T-cell (primary cell): ENCODE results near the gene GFRA1. TPM values are rescaled to one million over a fixed set of nuclear protein-coding genes. Genes with fewer than 3 reads are reported as not detected.
A peak's percentile ranks its signal among the peaks of the same experiment; 100 is the strongest.

Source experiments
- ATAC-seq, 4 experiments: fragments of 200-7000 bp in 3 of 4; fragments of 150-1000 bp in 1 of 4; cut with Tn5 transposase; replicated peaks in 1 of 4; 1 replicate in 3 of 4; 2 replicates in 1 of 4; pipeline ENCODE4 v1.10.0; 2021; ENCODE audit warnings: moderate library complexity in 3 of 4, mild to moderate bottlenecking in 2 of 4, moderate number of reproducible peaks in 1 of 4
- CTCF ChIA-PET, 2 donors: fragments of 300-600 bp; sonication (Branson Sonifier 250); formaldehyde crosslinking; loops; one replicate each; lab custom pipeline; 2022; ENCODE audit warnings: antibody characterized with exemption in 2 of 2; lab: Charles Lee
- POLR2A ChIA-PET, 2 donors: fragments of 300-600 bp; sonication (Branson Sonifier 250); formaldehyde crosslinking; loops; one replicate each; lab custom pipeline; 2022; ENCODE audit warnings: antibody characterized with exemption in 2 of 2; lab: Charles Lee
- DNase-seq, 35 experiments: peaks; one replicate each; pipeline versions ENCODE4 v3.0.0 to v3.0.0-alpha.2; 2013 to 2023
- H3K27ac ChIP-seq: one replicate; pipeline ENCODE4 v1.5.1; 2013; ENCODE audit warnings: low read length
- H3K27me3 ChIP-seq, 2 experiments: replicated peaks in 1 of 2; 1 replicate in 1 of 2; 2 replicates in 1 of 2; pipeline versions ENCODE4 v1.6.1 to v1.7.0; 2013; ENCODE audit warnings: low read length in 1 of 2, mixed read lengths in 1 of 2; ENCODE audit not compliant: control insufficient read depth in 2 of 2, insufficient read depth in 2 of 2; ENCODE audit errors: extremely low read depth in 1 of 2
- H3K36me3 ChIP-seq, 2 donors: 1 replicate in 1 of 2; 2 replicates in 1 of 2; pipeline versions ENCODE4 v1.6.1 to v1.7.0; 2013; ENCODE audit warnings: low read length in 1 of 2; ENCODE audit not compliant: control insufficient read depth in 2 of 2, insufficient read depth in 1 of 2; ENCODE audit errors: extremely low read depth in 1 of 2
- H3K4me1 ChIP-seq, 2 experiments: 1 replicate in 1 of 2; 2 replicates in 1 of 2; pipeline versions ENCODE4 v1.6.1 to v1.7.0; 2013; ENCODE audit warnings: low read length in 2 of 2, mixed read lengths in 1 of 2; ENCODE audit not compliant: insufficient read depth in 2 of 2, control insufficient read depth in 1 of 2; ENCODE audit errors: extremely low read depth in 1 of 2
- H3K4me3 ChIP-seq, 2 donors: 1 replicate in 1 of 2; 2 replicates in 1 of 2; pipeline versions ENCODE4 v1.5.1 to v1.7.0; 2013; ENCODE audit warnings: mild to moderate bottlenecking in 2 of 2, low read length in 1 of 2, moderate library complexity in 1 of 2; ENCODE audit not compliant: control insufficient read depth in 1 of 2; ENCODE audit errors: extremely low read depth in 1 of 2
- H3K9me3 ChIP-seq: 2 replicates; pipeline ENCODE4 v1.7.0; 2013
- H3K27ac Mint-ChIP-seq, 2 donors: one replicate each; pipeline ENCODE4 v1.8.0; 2020 to 2021; ENCODE audit warnings: mild to moderate bottlenecking in 2 of 2, mixed read lengths in 2 of 2
- H3K27me3 Mint-ChIP-seq, 2 donors: one replicate each; pipeline ENCODE4 v1.8.0; 2021 to 2022; ENCODE audit warnings: mixed read lengths in 2 of 2
- H3K36me3 Mint-ChIP-seq: one replicate; pipeline ENCODE4 v1.8.0; 2021; ENCODE audit warnings: mixed read lengths
- H3K4me1 Mint-ChIP-seq, 3 donors: one replicate each; pipeline ENCODE4 v1.8.0; 2020 to 2022; ENCODE audit warnings: mixed read lengths in 3 of 3, mild to moderate bottlenecking in 1 of 3
- H3K4me3 Mint-ChIP-seq, 3 donors: one replicate each; pipeline ENCODE4 v1.8.0; 2020 to 2022; ENCODE audit warnings: mild to moderate bottlenecking in 3 of 3, mixed read lengths in 3 of 3, moderate library complexity in 3 of 3
- H3K9me3 Mint-ChIP-seq, 3 donors: one replicate each; pipeline ENCODE4 v1.8.0; 2020 to 2022; ENCODE audit warnings: mixed read lengths in 3 of 3
- WGBS: methylation state at CpG from one replicate; pipeline ENCODE4 v1.1.5; 2013; ENCODE audit warnings: missing lambda C conversion rate; ENCODE audit not compliant: insufficient coverage; 5-methylcytosine and 5-hydroxymethylcytosine counted together
- total RNA-seq, 35 experiments: library from RNA in 6 of 35; stranded (reverse) in 6 of 35; fragments of 120-200 nt in 1 of 35; gene quantifications; one replicate each; pipeline versions ENCODE4 v1.2.1 to v1.2.4 and lab custom pipeline; 2013 to 2026

Gene GFRA1, protein sequence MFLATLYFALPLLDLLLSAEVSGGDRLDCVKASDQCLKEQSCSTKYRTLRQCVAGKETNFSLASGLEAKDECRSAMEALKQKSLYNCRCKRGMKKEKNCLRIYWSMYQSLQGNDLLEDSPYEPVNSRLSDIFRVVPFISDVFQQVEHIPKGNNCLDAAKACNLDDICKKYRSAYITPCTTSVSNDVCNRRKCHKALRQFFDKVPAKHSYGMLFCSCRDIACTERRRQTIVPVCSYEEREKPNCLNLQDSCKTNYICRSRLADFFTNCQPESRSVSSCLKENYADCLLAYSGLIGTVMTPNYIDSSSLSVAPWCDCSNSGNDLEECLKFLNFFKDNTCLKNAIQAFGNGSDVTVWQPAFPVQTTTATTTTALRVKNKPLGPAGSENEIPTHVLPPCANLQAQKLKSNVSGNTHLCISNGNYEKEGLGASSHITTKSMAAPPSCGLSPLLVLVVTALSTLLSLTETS
- total RNA-seq (under 1 TPM in 3 of 5 donors, not detected in 2; 0.03 to 0.25 (median 0.20) TPM), total RNA-seq (lab: John Stamatoyannopoulos, UW) (0 to 0.16 (median 0) reads per million in 29 experiments)
- total RNA-seq (2013) = 0.09 TPM

DNA sequence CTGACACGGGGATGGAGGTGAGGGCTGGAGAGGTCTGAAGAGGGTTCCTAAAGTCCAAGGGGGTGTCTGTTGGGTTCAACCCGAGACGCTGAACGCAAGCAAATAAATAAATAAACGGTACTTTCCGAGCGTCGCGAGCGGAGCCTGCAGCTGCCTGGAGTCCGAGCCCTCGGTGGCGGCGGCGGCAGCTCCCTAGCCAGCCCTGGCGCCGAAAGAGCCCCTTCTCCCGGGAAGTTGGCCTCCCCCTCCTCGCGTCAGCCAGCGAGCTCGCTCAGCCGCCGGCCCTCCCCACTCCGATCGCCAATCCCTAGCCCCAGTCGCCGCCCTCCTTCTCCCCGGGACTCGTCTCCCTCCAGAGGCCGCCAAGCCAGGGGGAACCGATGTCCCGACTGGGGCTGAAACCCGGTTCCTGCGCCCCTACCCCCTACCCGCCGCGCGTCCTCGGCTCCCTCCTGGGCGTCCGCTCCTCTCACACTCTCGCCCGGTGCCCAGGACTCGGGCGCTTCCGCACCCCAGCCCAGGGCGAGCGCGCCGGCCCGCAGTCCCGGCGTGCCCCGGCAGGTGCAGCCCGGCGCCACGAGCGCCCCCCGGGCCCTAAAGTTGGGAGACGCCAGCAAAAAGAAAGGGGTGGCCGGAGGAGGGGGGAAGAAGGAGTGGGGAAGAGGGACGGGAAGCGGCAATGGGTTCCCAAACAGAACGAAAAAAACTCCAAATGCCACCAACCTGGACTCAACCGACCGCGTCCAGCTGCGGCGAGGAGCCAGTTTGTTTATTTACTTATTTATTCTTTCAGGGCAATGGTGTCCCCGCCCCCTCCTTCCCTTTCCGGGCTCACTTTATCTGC is at the start of gene GFRA1:
Gene GFRA1, minus strand, starts transcription at position 767 of the 844 bp plus-strand sequence. CDS start 1,177 bp downstream, outside the sequence.
- peaks cover 0 to 10% (median 8%) of the 10 kb centered on the region in 3 donors for H3K4me1 Mint-ChIP-seq
- H3K36me3 Mint-ChIP-seq = no peaks in the 10 kb centered on the region
- no peak for ATAC-seq
- Histone ChIP-seq H3K36me3 (no peaks in the 10 kb centered on the region), H3K4me1 (peaks cover 2 to 17% of the 10 kb centered on the region in 2 experiments), H3K27ac (no peak within 1 kb of the TSS), H3K4me3 (peak within 1 kb of the TSS in 1 of 2 donors; percentile 64), H3K9me3 (no peaks in the 10 kb centered on the region), H3K27me3 (peaks cover 12 to 44% of the 10 kb centered on the region in 2 experiments)
- CTCF ChIA-PET = no interaction called here
- peaks cover 54 to 59% of the 10 kb centered on the region in 2 donors for H3K27me3 Mint-ChIP-seq
- POLR2A ChIA-PET = no interaction called here
- peaks cover 0 to 3% (median 0%) of the 10 kb centered on the region in 3 donors for H3K9me3 Mint-ChIP-seq
- peak within 1 kb of the TSS in 2 of 3 donors; percentile 3 to 45 for H3K4me3 Mint-ChIP-seq
- DNase-seq = no peak
- H3K27ac Mint-ChIP-seq = no peak within 1 kb of the TSS
- WGBS = 5% methylated on average over 51 of the region's 72 CpGs

DNA sequence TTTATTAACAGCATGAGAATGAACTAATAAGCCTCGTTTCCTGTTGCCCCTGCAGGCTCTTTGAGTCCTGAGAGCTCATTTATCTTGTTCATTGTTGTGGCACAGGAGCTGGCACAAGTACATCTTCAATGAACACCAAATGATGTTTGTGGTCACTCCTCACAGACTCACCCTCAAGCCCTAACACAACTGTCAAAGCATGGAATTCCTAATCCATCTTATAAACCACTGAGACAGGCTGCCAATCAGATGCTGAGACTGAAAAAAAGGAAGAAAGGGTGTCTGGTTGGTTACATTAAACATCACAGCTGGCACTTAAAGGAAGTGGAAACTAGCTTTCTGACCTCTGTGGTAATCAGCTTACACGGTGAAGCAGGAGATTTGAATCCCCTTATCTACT is 43.5 kb upstream of the GFRA1 start:
- DNase-seq = no peak
- peaks cover 0 to 13% (median 0%) of the 10 kb centered on the region in 3 donors for H3K4me1 Mint-ChIP-seq
- H3K27me3 ChIP-seq = no peaks in the 10 kb centered on the region
- H3K27me3 Mint-ChIP-seq = no peaks in the 10 kb centered on the region
- ATAC-seq = no peak
- WGBS = no CpG with 5 or more reads among the region's 2 CpGs
- H3K4me3 ChIP-seq = no peak overlapping the region
- no peak overlapping the region for H3K27ac Mint-ChIP-seq
- no peaks in the 10 kb centered on the region for H3K9me3 ChIP-seq
- H3K27ac ChIP-seq = no peak overlapping the region
- H3K9me3 Mint-ChIP-seq = no peaks in the 10 kb centered on the region
- no peak overlapping the region for H3K4me3 Mint-ChIP-seq
- H3K4me1 ChIP-seq = no peaks in the 10 kb centered on the region
- ChIA-PET POLR2A (interaction anchor here in 1 of 2 donors (0.7 kb wide), 1 partner anchor 658 kb away, joined by 3 read pairs; no protein-coding TSS in a partner anchor), CTCF (no interaction called here)
- H3K36me3 ChIP-seq = no peaks in the 10 kb centered on the region
- no peaks in the 10 kb centered on the region for H3K36me3 Mint-ChIP-seq

GRCh38 chr10:116312548-116312947 is 39.5 kb upstream of the GFRA1 start:
- no peak overlapping the region for H3K27ac Mint-ChIP-seq
- ATAC-seq (no peak), DNase-seq (no peak)
- Histone ChIP-seq H3K36me3 (no peaks in the 10 kb centered on the region), H3K4me3 (no peak overlapping the region), H3K9me3 (no peaks in the 10 kb centered on the region), H3K4me1 (no peaks in the 10 kb centered on the region), H3K27ac (no peak overlapping the region), H3K27me3 (no peaks in the 10 kb centered on the region)
- no peaks in the 10 kb centered on the region for H3K9me3 Mint-ChIP-seq
- H3K27me3 Mint-ChIP-seq = no peaks in the 10 kb centered on the region
- ChIA-PET CTCF (no interaction called here), POLR2A (no interaction called here)
- H3K4me1 Mint-ChIP-seq = peaks cover 0 to 12% (median 0%) of the 10 kb centered on the region in 3 donors
- H3K36me3 Mint-ChIP-seq = no peaks in the 10 kb centered on the region
- 75% methylated on average over 1 of the region's 4 CpGs for WGBS
- H3K4me3 Mint-ChIP-seq = no peak overlapping the region

DNA sequence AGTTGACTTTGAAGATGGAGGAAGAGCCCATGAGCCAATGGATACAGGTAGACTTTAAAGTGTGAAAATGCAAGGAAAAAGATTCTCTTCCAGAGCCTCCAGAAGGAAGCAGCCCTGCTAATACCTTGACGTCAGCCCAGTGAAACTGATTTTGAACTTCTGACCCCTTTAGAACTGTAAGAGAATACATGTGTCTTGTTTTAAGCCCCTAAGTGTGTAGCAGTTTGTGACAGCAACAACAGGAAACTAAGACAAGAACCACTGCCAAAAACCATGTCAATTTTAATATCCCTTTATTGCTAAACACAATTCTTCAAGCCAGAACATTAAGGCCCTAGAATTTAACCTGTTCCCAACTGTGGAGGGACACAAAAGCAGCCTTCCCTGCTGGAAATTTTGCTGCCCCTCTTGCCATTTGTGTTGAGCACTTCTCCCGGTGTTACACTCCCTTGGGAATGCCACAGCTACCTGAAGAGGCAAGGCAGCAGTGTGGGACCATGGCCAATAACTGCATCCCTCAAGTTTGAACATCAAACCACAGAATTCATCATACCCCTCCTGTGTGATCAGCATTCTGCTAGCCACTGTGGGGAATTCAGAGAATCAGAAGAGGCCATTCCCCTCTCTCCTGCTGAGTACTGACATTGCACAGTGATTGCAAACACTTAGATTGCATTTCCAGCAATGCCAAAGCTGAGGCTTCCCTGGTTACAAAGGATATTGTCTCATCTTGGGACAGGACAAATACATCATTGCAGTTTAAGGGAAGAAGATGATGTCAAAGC is 38.9 kb upstream of the GFRA1 start:
- Mint-ChIP-seq H3K9me3 (no peaks in the 10 kb centered on the region), H3K36me3 (no peaks in the 10 kb centered on the region), H3K27ac (no peak overlapping the region), H3K27me3 (no peaks in the 10 kb centered on the region), H3K4me1 (peaks cover 0 to 6% (median 0%) of the 10 kb centered on the region in 3 donors), H3K4me3 (no peak overlapping the region)
- Histone ChIP-seq H3K9me3 (no peaks in the 10 kb centered on the region), H3K4me1 (no peaks in the 10 kb centered on the region), H3K4me3 (no peak overlapping the region), H3K27me3 (no peaks in the 10 kb centered on the region), H3K27ac (no peak overlapping the region), H3K36me3 (no peaks in the 10 kb centered on the region)
- no peak for DNase-seq
- no peak for ATAC-seq
- ChIA-PET CTCF (no interaction called here), POLR2A (no interaction called here)
- 64% methylated on average over 1 of the region's 2 CpGs for WGBS

DNA sequence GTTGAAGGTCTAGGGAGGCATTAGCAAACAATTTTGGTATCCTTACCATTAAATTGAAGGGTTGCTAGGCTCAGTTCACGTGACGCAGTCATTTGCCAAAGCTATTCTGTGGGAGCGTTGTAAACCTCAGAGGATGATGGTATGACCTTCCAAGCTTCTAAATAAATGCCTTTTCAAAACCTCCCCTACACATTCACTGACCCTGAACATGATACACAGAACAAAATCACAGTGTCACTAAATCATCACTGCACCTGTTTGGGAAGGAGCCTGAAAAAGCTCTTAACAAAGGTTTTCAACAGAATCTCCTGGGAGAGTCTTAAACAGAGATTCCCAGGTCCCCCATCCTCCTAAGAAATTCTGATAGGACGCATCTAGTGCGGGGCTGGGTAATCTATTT is 38.0 kb upstream of the GFRA1 start:
- CTCF ChIA-PET = no interaction called here
- no CpG with 5 or more reads among the region's 5 CpGs for WGBS

DNA sequence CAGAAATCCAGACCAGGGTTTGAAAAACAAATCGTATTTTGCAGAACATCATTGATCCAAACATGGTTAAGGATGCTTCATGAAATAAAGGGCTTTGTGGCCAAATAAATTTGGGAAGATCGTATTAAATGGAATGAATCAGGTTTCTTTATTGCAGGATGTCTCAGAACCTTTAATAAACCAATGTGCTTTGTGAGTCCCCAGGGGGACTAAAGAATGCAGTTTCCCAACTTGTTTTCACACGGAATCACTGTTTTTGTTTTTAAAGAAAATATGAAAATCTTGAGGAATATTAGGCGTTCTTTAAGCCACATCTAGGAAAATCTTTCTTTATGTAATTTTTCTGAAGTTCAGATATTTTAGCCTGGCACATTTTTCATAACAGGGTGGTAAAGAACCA is 34.4 kb upstream of the GFRA1 start:
- Histone ChIP-seq H3K27ac (no peak overlapping the region), H3K27me3 (no peaks in the 10 kb centered on the region), H3K4me3 (no peak overlapping the region), H3K4me1 (no peaks in the 10 kb centered on the region), H3K9me3 (no peaks in the 10 kb centered on the region), H3K36me3 (no peaks in the 10 kb centered on the region)
- 86% methylated on average over 1 of the region's 4 CpGs for WGBS
- Mint-ChIP-seq H3K27ac (no peak overlapping the region), H3K4me1 (no peaks in the 10 kb centered on the region), H3K36me3 (no peaks in the 10 kb centered on the region), H3K9me3 (peaks cover 0 to 6% (median 2%) of the 10 kb centered on the region in 3 donors), H3K27me3 (no peaks in the 10 kb centered on the region), H3K4me3 (no peak overlapping the region)
- CTCF ChIA-PET = no interaction called here
- POLR2A ChIA-PET = no interaction called here
- ATAC-seq (no peak), DNase-seq (no peak)

More for the DNA sequence above, 38.0 kb upstream of the GFRA1 start:
- ATAC-seq = no peak
- Mint-ChIP-seq H3K27ac (no peak overlapping the region), H3K27me3 (no peaks in the 10 kb centered on the region), H3K36me3 (no peaks in the 10 kb centered on the region), H3K4me1 (no peaks in the 10 kb centered on the region), H3K9me3 (no peaks in the 10 kb centered on the region), H3K4me3 (no peak overlapping the region)
- Histone ChIP-seq H3K27ac (no peak overlapping the region), H3K27me3 (no peaks in the 10 kb centered on the region), H3K4me3 (no peak overlapping the region), H3K4me1 (no peaks in the 10 kb centered on the region), H3K36me3 (no peaks in the 10 kb centered on the region), H3K9me3 (no peaks in the 10 kb centered on the region)
- POLR2A ChIA-PET = no interaction called here
- DNase-seq = no peak
